CD4-positive, alpha-beta T cell treated with Interleukin-4 for 4 hours (primary cell): ENCODE results near the gene ADAMTS7.
"Not testable (repeated sequence)": the region's sequence is repeated elsewhere in the genome, so short reads cannot be mapped to it uniquely, and the experiment has no call there.

Experiments
- DNase-seq: peaks from one replicate; pipeline ENCODE4 v3.0.0-alpha.2; 2020

Gene ADAMTS7

GRCh38 chr15:78831229-78832207 is 20.3 kb upstream of the ADAMTS7 start:
- DNase-seq = no peak

- no peak for DNase-seq
Observed at GRCh38 chr15:78830514-78831228, 19.4 kb upstream of the ADAMTS7 start.

- no peak for DNase-seq
Observed at GRCh38 chr15:78828920-78829319, 17.7 kb upstream of the ADAMTS7 start.

- no peak for DNase-seq
Observed at GRCh38 chr15:78822514-78822913, 11.2 kb upstream of the ADAMTS7 start.

- DNase-seq = no peak
Observed at GRCh38 chr15:78811825-78812183, 540 bp upstream of the ADAMTS7 start.

- no peak for DNase-seq
Observed at GRCh38 chr15:78810362-78811123, 721 bp downstream of the ADAMTS7 start.

GRCh38 chr15:78810003-78810361 is 1.3 kb downstream of the ADAMTS7 start:
- no peak for DNase-seq

- peak; percentile 4 for DNase-seq
Observed at GRCh38 chr15:78808550-78808949, 2.7 kb downstream of the ADAMTS7 start.

GRCh38 chr15:78807359-78807758 is 3.9 kb downstream of the ADAMTS7 start:
- no peak for DNase-seq

- no peak for DNase-seq
Observed at GRCh38 chr15:78804391-78804792, 6.9 kb downstream of the ADAMTS7 start.

GRCh38 chr15:78800806-78801205 is 10.5 kb downstream of the ADAMTS7 start:
- DNase-seq = no peak

- no peak for DNase-seq
Observed at GRCh38 chr15:78800189-78800588, 11.1 kb downstream of the ADAMTS7 start.

- DNase-seq = not testable (repeated sequence)
Observed at GRCh38 chr15:78799102-78799501, 12.2 kb downstream of the ADAMTS7 start.

GRCh38 chr15:78798355-78798754 is 12.9 kb downstream of the ADAMTS7 start:
- DNase-seq = not testable (repeated sequence)

- DNase-seq = no peak
Observed at GRCh38 chr15:78797951-78798350, 13.3 kb downstream of the ADAMTS7 start.

GRCh38 chr15:78796510-78796909 is 14.8 kb downstream of the ADAMTS7 start:
- no peak for DNase-seq

- no peak for DNase-seq
Observed at GRCh38 chr15:78795043-78795442, 16.2 kb downstream of the ADAMTS7 start.

- not testable (repeated sequence) for DNase-seq
Observed at GRCh38 chr15:78794446-78794845, 16.8 kb downstream of the ADAMTS7 start.

GRCh38 chr15:78791357-78791756 is 19.9 kb downstream of the ADAMTS7 start:
- DNase-seq = no peak

- DNase-seq = no peak
Observed at GRCh38 chr15:78790027-78790426, 21.2 kb downstream of the ADAMTS7 start.

GRCh38 chr15:78789615-78790014 is 21.6 kb downstream of the ADAMTS7 start:
- no peak for DNase-seq

GRCh38 chr15:78788016-78788660 is 23.1 kb downstream of the ADAMTS7 start:
- no peak for DNase-seq

GRCh38 chr15:78782402-78782801 is 28.9 kb downstream of the ADAMTS7 start:
- not testable (repeated sequence) for DNase-seq
